Upper lobe of left lung (tissue), 6 donors: ENCODE results near the gene BCAS4. TPM values are rescaled to one million over a fixed set of nuclear protein-coding genes. Genes with fewer than 3 reads are reported as not detected.
"Not testable (repeated sequence)": the region's sequence is repeated elsewhere in the genome, so short reads cannot be mapped to it uniquely, and the experiment has no call there.

Experiments used
- ATAC-seq, 2 donors: fragments of 200-7000 bp; cut with Tn5 transposase; one replicate each; pipeline ENCODE4 v1.9.1; 2022; ENCODE audit warnings: mild to moderate bottlenecking in 2 of 2, moderate library complexity in 2 of 2; ENCODE audit not compliant: low FRiP score in 2 of 2
- DNase-seq, 2 donors: peaks; one replicate each; pipeline ENCODE4 v3.0.0-alpha.2; 2019 to 2020
- H3K27ac ChIP-seq, 4 donors: fragments of 200-600 bp; sonication (generic); one replicate each; pipeline ENCODE4 v1.5.1; 2016 to 2019
- H3K27me3 ChIP-seq, 4 donors: fragments of 200-600 bp; sonication (generic); one replicate each; pipeline ENCODE4 v1.5.1; 2017 to 2019
- H3K36me3 ChIP-seq, 4 donors: fragments of 200-600 bp; sonication (generic); one replicate each; pipeline ENCODE4 v1.5.1; 2016 to 2019
- H3K4me1 ChIP-seq, 4 donors: fragments of 200-600 bp; sonication (generic); one replicate each; pipeline ENCODE4 v1.5.1; 2018 to 2019
- H3K4me3 ChIP-seq, 4 donors: fragments of 200-600 bp; sonication (generic); one replicate each; pipeline ENCODE4 v1.5.1; 2017 to 2019; ENCODE audit warnings: mild to moderate bottlenecking in 2 of 4, moderate library complexity in 1 of 4
- H3K9me3 ChIP-seq, 4 donors: fragments of 200-600 bp; sonication (generic); one replicate each; pipeline ENCODE4 v1.5.1; 2018 to 2019
- EP300 ChIP-seq, 4 donors: sonication (generic); formaldehyde crosslinking; IDR thresholded peaks; one replicate each; pipeline ENCODE4 v1.5.1; 2017; ENCODE audit warnings: antibody characterized with exemption in 4 of 4, control low read depth in 2 of 4
- POLR2A ChIP-seq, 4 donors: fragments of 450-650 bp; IDR thresholded peaks; one replicate each; pipeline ENCODE4 v1.5.1; 2016 to 2017; ENCODE audit warnings: antibody characterized with exemption in 4 of 4, mild to moderate bottlenecking in 2 of 4
- POLR2AphosphoS5 ChIP-seq, 2 donors: sonication (generic); formaldehyde crosslinking; IDR thresholded peaks; one replicate each; pipeline ENCODE4 v1.5.1; 2017; ENCODE audit warnings: antibody characterized with exemption in 2 of 2
- WGBS, 2 donors: methylation state at CpG; one replicate each; pipeline ENCODE4 v1.1.5; 2017 to 2018; 5-methylcytosine and 5-hydroxymethylcytosine counted together
- total RNA-seq, 6 donors: library from RNA; depleted of rRNA in 4 of 6; stranded (reverse); fragments of >200 nt in 4 of 6; gene quantifications; one replicate each; pipeline versions ENCODE4 v1.1.0 to v1.2.1, GENCODE V29; 2016 to 2021
- TF ChIP-seq, protein P1 (sequence below), 6 experiments: fragments of 450-650 bp in 4 of 6; fragments of 200-600 bp in 2 of 6; sonication (generic) in 2 of 6; IDR thresholded peaks; one replicate each; pipeline ENCODE4 v1.5.1; 2016 to 2019; ENCODE audit warnings: antibody characterized with exemption in 6 of 6
- donor health status: DM: no; HTN: no; CAD: no; lungs with moderate emphysema.
- donor health status: DM: no; HTN: yes; CAD: no; lungs with severe emphysema.

The BCAS4 gene
- total RNA-seq, 6 donors from 2014 or later = 2.3 to 12.3 (median 5.2) TPM

DNA sequence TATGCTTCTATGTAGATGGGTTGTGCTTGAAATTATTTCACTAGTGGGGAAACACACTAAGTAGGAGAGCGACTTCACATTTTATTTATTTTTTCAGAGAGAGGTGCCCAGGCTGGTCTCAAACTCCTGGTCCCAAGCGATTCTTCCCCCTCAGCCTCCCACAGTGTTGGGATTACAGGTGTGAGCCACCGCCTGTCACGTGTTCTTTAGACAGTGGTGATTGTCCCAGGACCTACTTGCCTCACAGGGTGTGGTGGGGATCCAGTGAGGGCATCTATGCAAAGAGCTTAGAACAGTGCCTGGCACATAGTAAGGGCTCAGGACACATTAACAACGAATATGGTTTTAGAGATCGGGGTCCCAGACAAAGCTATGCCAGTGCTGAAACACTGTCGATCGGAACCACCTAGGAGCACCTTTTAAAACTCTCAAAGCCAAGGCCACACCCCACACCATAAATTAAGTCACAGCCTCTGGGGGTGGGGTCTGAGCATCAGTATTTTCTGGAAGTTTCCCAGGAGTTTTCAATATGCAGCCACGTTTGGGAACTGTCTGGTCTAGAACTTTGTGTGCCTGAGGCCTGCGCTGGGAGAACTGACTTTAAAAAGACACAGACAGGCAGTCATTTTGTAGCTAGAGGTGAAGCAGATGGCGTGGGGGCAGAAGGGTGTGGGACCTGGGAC, 4.8 kb upstream of the BCAS4 start:
- TF ChIP-seq POLR2A (IDR thresholded peaks at IDR 0.05) (no peak), EP300 (IDR thresholded peaks at IDR 0.05) (peak in 1 of 4 donors; percentile 33)
- DNase-seq (no peak), ATAC-seq (no peak)
- WGBS, 2 donors = 81 to 84% methylated on average over 9 to 11 of the region's 11 CpGs
- no peak overlapping the region for H3K4me3 ChIP-seq
- H3K36me3 ChIP-seq = no peaks in the 10 kb centered on the region
- peaks cover 14 to 26% (median 19%) of the 10 kb centered on the region in 4 donors for H3K4me1 ChIP-seq
- H3K27me3 ChIP-seq = peaks cover 0 to under 1% (median 0%) of the 10 kb centered on the region in 4 donors
- H3K27ac ChIP-seq = peak overlapping the region; percentile 67 to 82 (median 80)
- H3K9me3 ChIP-seq = no peaks in the 10 kb centered on the region

DNA sequence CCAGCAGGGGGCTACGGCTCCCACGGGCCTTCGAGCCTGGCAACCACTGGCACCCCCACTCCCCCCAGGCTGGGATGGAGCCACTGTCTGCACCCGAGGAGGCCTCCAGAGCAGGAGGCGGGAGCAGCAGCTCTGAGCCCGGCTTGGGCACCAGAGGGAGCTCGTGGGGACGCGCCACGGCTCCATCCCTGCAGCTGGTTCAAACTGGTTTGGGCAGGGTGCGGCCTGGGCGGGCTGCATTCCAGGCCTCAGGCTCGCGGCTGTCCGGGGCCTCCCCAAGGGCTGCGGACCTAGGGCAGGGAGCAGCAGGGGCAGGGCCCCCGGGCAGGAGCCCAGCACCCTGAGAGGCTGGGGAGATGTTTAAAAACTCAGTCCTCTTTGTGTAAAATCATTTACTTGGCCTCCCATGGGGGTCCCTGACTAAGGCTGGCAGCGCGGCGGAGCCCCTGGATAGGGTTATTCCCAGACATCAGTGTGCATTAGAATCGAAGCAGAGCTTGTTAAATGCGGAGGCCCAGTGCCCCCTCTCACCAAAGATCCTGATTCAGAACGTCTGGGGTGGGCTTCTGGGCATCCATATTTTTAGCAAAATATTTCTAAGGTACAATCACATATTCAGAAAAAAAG, 4.1 kb upstream of the BCAS4 start:
- peak overlapping the region in 1 of 4 donors; percentile 22 for H3K4me3 ChIP-seq
- peaks cover 18 to 32% (median 25%) of the 10 kb centered on the region in 4 donors for H3K4me1 ChIP-seq
- peaks cover 0 to 4% (median 0%) of the 10 kb centered on the region in 4 donors for H3K27me3 ChIP-seq
- H3K36me3 ChIP-seq = no peaks in the 10 kb centered on the region
- WGBS, 2 donors = 20 to 46% methylated on average over 8 to 17 of the region's 23 CpGs
- TF ChIP-seq POLR2A (IDR thresholded peaks at IDR 0.05) (peak in 1 of 4 donors; percentile 43), EP300 (IDR thresholded peaks at IDR 0.05) (no peak), POLR2AphosphoS5 (IDR thresholded peaks at IDR 0.05) (peak in 1 of 2 donors; percentile 32)
- TF ChIP-seq, protein P1, sequence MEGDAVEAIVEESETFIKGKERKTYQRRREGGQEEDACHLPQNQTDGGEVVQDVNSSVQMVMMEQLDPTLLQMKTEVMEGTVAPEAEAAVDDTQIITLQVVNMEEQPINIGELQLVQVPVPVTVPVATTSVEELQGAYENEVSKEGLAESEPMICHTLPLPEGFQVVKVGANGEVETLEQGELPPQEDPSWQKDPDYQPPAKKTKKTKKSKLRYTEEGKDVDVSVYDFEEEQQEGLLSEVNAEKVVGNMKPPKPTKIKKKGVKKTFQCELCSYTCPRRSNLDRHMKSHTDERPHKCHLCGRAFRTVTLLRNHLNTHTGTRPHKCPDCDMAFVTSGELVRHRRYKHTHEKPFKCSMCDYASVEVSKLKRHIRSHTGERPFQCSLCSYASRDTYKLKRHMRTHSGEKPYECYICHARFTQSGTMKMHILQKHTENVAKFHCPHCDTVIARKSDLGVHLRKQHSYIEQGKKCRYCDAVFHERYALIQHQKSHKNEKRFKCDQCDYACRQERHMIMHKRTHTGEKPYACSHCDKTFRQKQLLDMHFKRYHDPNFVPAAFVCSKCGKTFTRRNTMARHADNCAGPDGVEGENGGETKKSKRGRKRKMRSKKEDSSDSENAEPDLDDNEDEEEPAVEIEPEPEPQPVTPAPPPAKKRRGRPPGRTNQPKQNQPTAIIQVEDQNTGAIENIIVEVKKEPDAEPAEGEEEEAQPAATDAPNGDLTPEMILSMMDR (IDR thresholded peaks at IDR 0.05) = peak; percentile 63 to 85 (median 73)
- peak overlapping the region; percentile 67 to 82 (median 80) for H3K27ac ChIP-seq
- H3K9me3 ChIP-seq = no peaks in the 10 kb centered on the region
- DNase-seq = peak; percentile 91 to 95
- peak; percentile 90 to 95 for ATAC-seq

DNA sequence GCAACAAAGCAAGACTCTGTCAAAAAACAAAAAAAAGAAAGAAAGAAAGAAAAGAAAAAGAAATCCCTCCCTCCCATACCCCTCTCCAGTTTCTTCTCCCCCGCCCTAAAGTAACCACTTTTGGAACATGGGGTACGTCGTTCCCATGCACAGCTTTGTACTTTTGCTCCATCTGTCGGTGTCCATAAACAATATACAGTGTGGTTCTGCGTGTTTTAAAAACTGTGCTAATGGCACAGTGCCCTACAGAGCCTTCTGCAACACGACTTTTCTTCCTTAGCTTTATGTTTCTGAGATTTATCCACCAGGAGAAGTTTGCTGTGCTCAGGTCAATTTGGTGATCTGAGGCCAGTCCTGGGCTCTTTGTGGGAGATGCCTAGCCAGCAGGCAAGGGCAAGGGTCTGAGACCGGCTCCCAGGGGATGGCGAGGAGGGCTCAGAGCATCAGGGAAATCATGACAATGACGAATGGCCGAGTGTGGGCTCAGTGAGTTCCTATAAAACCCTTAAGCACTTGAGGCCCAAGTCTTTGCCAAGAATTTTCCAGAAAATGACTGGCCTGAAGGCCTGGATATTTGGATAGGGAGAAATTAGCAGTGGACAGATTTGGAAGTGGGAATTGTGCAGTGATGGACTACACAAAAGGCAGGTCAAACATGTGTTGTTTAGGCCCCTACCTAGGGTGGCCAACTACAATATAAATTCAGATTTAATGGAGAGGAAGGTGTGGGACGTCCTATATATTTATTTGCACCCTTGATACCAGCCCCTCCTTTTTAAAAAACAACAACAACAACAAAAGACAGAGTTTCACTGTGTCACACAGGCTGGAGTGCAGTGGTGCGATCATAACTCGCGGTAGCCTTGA, 1.9 kb upstream of the BCAS4 start:
- H3K4me1 ChIP-seq = peaks cover 20 to 32% (median 26%) of the 10 kb centered on the region in 4 donors
- 83 to 92% methylated on average over 14 of the region's 14 CpGs for WGBS, 2 donors

DNA sequence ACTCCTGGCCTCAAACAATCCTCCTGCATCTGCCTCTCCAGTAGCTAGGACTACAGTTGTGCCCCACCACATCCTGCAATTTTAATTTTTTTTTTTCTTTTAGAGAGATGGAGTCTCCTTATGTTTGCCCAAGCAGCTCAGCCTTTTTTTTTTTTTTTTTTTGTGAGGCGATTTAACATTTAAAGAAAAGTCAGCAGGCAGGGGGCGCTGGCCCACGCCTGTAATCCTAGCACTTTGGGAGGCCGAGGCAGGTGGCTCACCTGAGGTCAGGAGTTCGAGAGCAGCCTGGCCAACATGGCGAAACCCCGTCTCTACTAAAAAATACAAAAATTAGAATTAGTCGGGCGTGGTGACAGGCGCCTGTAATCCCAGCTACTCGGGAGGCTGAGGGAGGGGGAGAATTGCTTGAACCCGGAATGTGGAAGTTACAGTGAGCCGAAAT, 1.3 kb upstream of the BCAS4 start:
- H3K27me3 ChIP-seq, H3K27ac ChIP-seq, ATAC-seq, H3K4me3 ChIP-seq, H3K9me3 ChIP-seq, H3K36me3 ChIP-seq, DNase-seq: not testable (repeated sequence)
- TF ChIP-seq, protein P1 (IDR thresholded peaks at IDR 0.05) = peak in 1 of 6 experiments; percentile 12
- 60 to 69% methylated on average over 13 of the region's 13 CpGs for WGBS, 2 donors
- peaks cover 20 to 32% (median 26%) of the 10 kb centered on the region in 4 donors for H3K4me1 ChIP-seq

More for the DNA sequence above, 1.9 kb upstream of the BCAS4 start:
- no peak overlapping the region for H3K27ac ChIP-seq
- TF ChIP-seq, protein P1 (IDR thresholded peaks at IDR 0.05) = no peak
- TF ChIP-seq POLR2AphosphoS5 (IDR thresholded peaks at IDR 0.05) (no peak), POLR2A (IDR thresholded peaks at IDR 0.05) (no peak), EP300 (IDR thresholded peaks at IDR 0.05) (no peak)
- no peak for DNase-seq
- H3K9me3 ChIP-seq = no peaks in the 10 kb centered on the region
- ATAC-seq = no peak
- no peaks in the 10 kb centered on the region for H3K36me3 ChIP-seq
- no peak overlapping the region for H3K4me3 ChIP-seq
- H3K27me3 ChIP-seq = peaks cover 0 to 4% (median 0%) of the 10 kb centered on the region in 4 donors
